ENCODE measurements around the gene MINK1. TPM values are rescaled to one million over a fixed set of nuclear protein-coding genes. Genes with fewer than 3 reads are reported as not detected.

Gene MINK1
- total and polyA plus RNA-seq, 2 of the 8 experiments (the other 6 are each of a cell fraction or from before 2014, with no cell fraction given), result 26.9 to 77.7 TPM

DNA sequence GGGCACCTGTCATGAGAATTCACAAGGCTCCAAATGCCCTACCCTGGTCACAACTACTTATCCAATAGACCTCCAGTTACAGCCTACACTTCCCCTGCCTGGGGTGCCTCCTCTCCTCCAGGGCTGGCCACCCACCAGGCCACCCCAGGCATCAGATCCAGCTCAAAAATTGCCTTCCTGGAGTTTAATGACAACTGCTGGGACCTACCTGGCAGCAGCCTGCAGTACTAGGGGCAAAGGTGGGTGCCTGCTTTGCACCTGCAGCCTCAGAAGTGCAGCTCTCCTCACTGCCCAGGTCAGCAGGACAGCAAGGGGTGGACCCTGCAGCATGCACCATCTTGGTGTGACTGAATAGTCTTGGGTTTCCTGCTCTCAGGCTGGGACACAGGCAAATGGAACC lies 102.5 kb downstream of the MINK1 start:
- no peaks in the 10 kb centered on the region for H3K9me3 ChIP-seq (ENCODE audit: insufficient read depth in 2 of 2, low read depth in 1 of 2, low read length in 1 of 2)
- no peak overlapping the region for H2BK20ac ChIP-seq (ENCODE audit: low read length)
- H3K4me2 ChIP-seq (ENCODE audit: insufficient read depth in 1 of 2, low read depth in 2 of 2, low read length in 2 of 2), result no peak overlapping the region
- H3K79me1 ChIP-seq (ENCODE audit: low read depth, low read length), result peaks cover 9% of the 10 kb centered on the region
- peaks cover 0 to 8% (median 6%) of the 10 kb centered on the region in 4 experiments; a peak in 6 of 7 replicates for H3K4me1 ChIP-seq (replicated peaks in 1 of 4; ENCODE audit: control insufficient read depth in 3 of 4, insufficient read depth in 4 of 4, low read length in 3 of 4)
- H2BK120ac ChIP-seq (replicated peaks; ENCODE audit: low read depth, low read length), result no peak overlapping the region
- no peak overlapping the region for H3K4me3 ChIP-seq (ENCODE audit: extremely low read depth in 1 of 4, insufficient read depth in 2 of 4, low read depth in 3 of 4, low read length in 4 of 4)
- no peak overlapping the region for H3K27ac ChIP-seq (ENCODE audit: low read depth, low read length)
- H2AFZ ChIP-seq (ENCODE audit: low read length), result no peak overlapping the region
- DNase-seq (ENCODE audit: low read depth in 1 of 2, low spot score in 2 of 2), result no peak
- H3K14ac ChIP-seq (ENCODE audit: insufficient read length), result no peak overlapping the region
- no peaks in the 10 kb centered on the region for H3K27me3 ChIP-seq (replicated peaks in 1 of 4; ENCODE audit: control insufficient read depth in 3 of 4, extremely low read depth in 1 of 4, insufficient read depth in 3 of 4, low read length in 3 of 4)
- no peak overlapping the region for H3K4ac ChIP-seq (replicated peaks; ENCODE audit: insufficient read length, low read depth, low read length)
- no peak overlapping the region for H3K18ac ChIP-seq (ENCODE audit: extremely low read depth, low read length)
- no peak for FAIRE-seq
- H3K79me2 ChIP-seq (ENCODE audit: control insufficient read depth in 1 of 2, insufficient read depth in 2 of 2, low read length in 2 of 2), result peaks cover 0 to 12% of the 10 kb centered on the region in 2 experiments; a peak in 3 of 4 replicates
- no peak overlapping the region for H4K8ac ChIP-seq (ENCODE audit: extremely low read depth, insufficient read depth, low read length)
- H4K91ac ChIP-seq (replicated peaks; ENCODE audit: insufficient read length, low read length), result no peak overlapping the region
- H2BK12ac ChIP-seq (ENCODE audit: low read depth, low read length), result no peak overlapping the region
- no peak overlapping the region for H2BK5ac ChIP-seq (ENCODE audit: low read depth, low read length)
- peaks cover 9 to 16% (median 13%) of the 10 kb centered on the region in 4 experiments for H3K36me3 ChIP-seq (ENCODE audit: control insufficient read depth in 2 of 4, insufficient read depth in 4 of 4, low read length in 3 of 4)
- H4K20me1 ChIP-seq (replicated peaks in 1 of 2; ENCODE audit: control insufficient read depth in 1 of 2, insufficient read depth in 2 of 2, low read length in 2 of 2), result peaks cover 0 to 1% of the 10 kb centered on the region in 2 experiments
- ChIA-PET POLR2A (ENCODE audit: partially characterized antibody) (interaction anchor here (1.4 to 27.4 kb wide), 8 partner anchors 7 to 84 kb away, joined by 3 to 987 read pairs (median 26); partner anchors contain the start of genes C17orf107, CHRNE, ENO3 and GP1BA), CTCF (ENCODE audit: partially characterized antibody) (interaction anchor here (1.4 to 2.2 kb wide), 2 partner anchors 11 to 32 kb away, joined by 3 to 8 read pairs; partner anchors contain the start of gene CHRNE)
- no peak overlapping the region for H3K9ac ChIP-seq (replicated peaks in 1 of 4; ENCODE audit: extremely low read depth in 1 of 4, low read depth in 3 of 4, low read length in 3 of 4)
- TF ChIP-seq POLR2A (IDR thresholded peaks at IDR 0.05; ENCODE audit: control extremely low read depth in 1 of 2, low read depth in 2 of 2, low read length in 2 of 2) (0 out of 3 replicates have a peak, but pooled peaks of 1 of the 2 experiments have one; percentile 13), KDM1A (IDR thresholded peaks at IDR 0.05; ENCODE audit: borderline replicate concordance, low read length) (no peak)
- peaks cover 8% of the 10 kb centered on the region; the same call in 1 of the 2 replicates for H3K23me2 ChIP-seq (ENCODE audit: low read depth, low read length)
- H3K56ac ChIP-seq (replicated peaks; ENCODE audit: insufficient read length, low read depth, low read length), result no peak overlapping the region
- H3K23ac ChIP-seq (ENCODE audit: insufficient read length), result no peak overlapping the region
- H4K5ac ChIP-seq (ENCODE audit: insufficient read length, low read depth, low read length), result no peak overlapping the region
- H2BK15ac ChIP-seq (ENCODE audit: low read length), result no peak overlapping the region
- no peak overlapping the region for H2AK5ac ChIP-seq (ENCODE audit: low read depth, low read length)
